Neural progenitor cell (in vitro differentiated cells): ENCODE data around the gene MAML3. TPM values are rescaled to one million over a fixed set of nuclear protein-coding genes. Genes with fewer than 3 reads are reported as not detected.

Experiments
- DNase-seq: peaks from one replicate; pipeline ENCODE4 v3.0.0-alpha.2; 2016; ENCODE audit warnings: low spot score
- H2AFZ ChIP-seq: fragments of 200-600 bp; sonication (generic); replicated peaks from 2 replicates; pipeline ENCODE4 v1.6.1; 2016; ENCODE audit warnings: antibody characterized with exemption
- H3F3A ChIP-seq: fragments of 200-600 bp; sonication (generic); 2 replicates; pipeline ENCODE4 v1.6.1; 2016; ENCODE audit warnings: antibody characterized with exemption, low read depth
- H3K27ac ChIP-seq: fragments of 200-600 bp; sonication (generic); 2 replicates; pipeline ENCODE4 v1.5.1; 2016; ENCODE audit warnings: mild to moderate bottlenecking
- H3K27me3 ChIP-seq: fragments of 200-600 bp; sonication (generic); 2 replicates; pipeline ENCODE4 v1.6.1; 2016; ENCODE audit warnings: mild to moderate bottlenecking, moderate library complexity
- H3K36me3 ChIP-seq: fragments of 200-600 bp; sonication (generic); 2 replicates; pipeline ENCODE4 v1.5.1; 2016
- H3K4me1 ChIP-seq: fragments of 200-600 bp; sonication (generic); 2 replicates; pipeline ENCODE4 v1.6.1; 2016; ENCODE audit warnings: mixed run types
- H3K4me2 ChIP-seq: fragments of 200-600 bp; sonication (generic); 2 replicates; pipeline ENCODE4 v1.6.1; 2016
- H3K4me3 ChIP-seq: fragments of 200-600 bp; sonication (generic); 2 replicates; pipeline ENCODE4 v1.5.1; 2016
- H3K79me2 ChIP-seq: fragments of 200-600 bp; sonication (generic); 2 replicates; pipeline ENCODE4 v1.6.1; 2016; ENCODE audit warnings: low read depth
- H3K9ac ChIP-seq: fragments of 200-600 bp; sonication (generic); 2 replicates; pipeline ENCODE4 v1.6.1; 2016
- H3K9me3 ChIP-seq: fragments of 200-600 bp; sonication (generic); 2 replicates; pipeline ENCODE4 v1.5.1; 2016; ENCODE audit warnings: low read depth
- H4K20me1 ChIP-seq: fragments of 200-600 bp; sonication (generic); 2 replicates; pipeline ENCODE4 v1.6.1; 2016; ENCODE audit warnings: low read depth
- H3K27ac Mint-ChIP-seq: 3 replicates; pipeline ENCODE4 v1.8.0; 2021; ENCODE audit warnings: mixed read lengths
- H3K27me3 Mint-ChIP-seq: 2 replicates; pipeline ENCODE4 v1.8.0; 2022; ENCODE audit warnings: low read depth, mild to moderate bottlenecking, inconsistent platforms, moderate library complexity, mixed read lengths; ENCODE audit not compliant: insufficient read depth
- H3K36me3 Mint-ChIP-seq: 3 replicates; pipeline ENCODE4 v1.8.0; 2021; ENCODE audit warnings: mixed read lengths
- H3K4me1 Mint-ChIP-seq: 3 replicates; pipeline ENCODE4 v1.8.0; 2021; ENCODE audit warnings: mixed read lengths
- H3K4me3 Mint-ChIP-seq: 3 replicates; pipeline ENCODE4 v1.8.0; 2021; ENCODE audit warnings: mild to moderate bottlenecking, moderate library complexity, mixed read lengths
- H3K9me3 Mint-ChIP-seq: 3 replicates; pipeline ENCODE4 v1.8.0; 2020; ENCODE audit warnings: mixed read lengths
- CTCF ChIP-seq: fragments of 200-600 bp; sonication (generic); IDR thresholded peaks from 2 replicates; pipeline ENCODE4 v1.5.1; 2017; ENCODE audit warnings: antibody characterized with exemption, mild to moderate bottlenecking
- EZH2 ChIP-seq: fragments of 200-600 bp; sonication (generic); IDR thresholded peaks from 2 replicates; pipeline ENCODE4 v1.6.1; 2017; ENCODE audit warnings: antibody characterized with exemption, mild to moderate bottlenecking, moderate library complexity
- EZH2phosphoT487 ChIP-seq: fragments of 200-600 bp; sonication (generic); IDR thresholded peaks from 2 replicates; pipeline ENCODE4 v1.6.1; 2017; ENCODE audit warnings: antibody characterized with exemption
- total RNA-seq: library from RNA; depleted of rRNA; stranded (reverse); fragments of >200 nt; gene quantifications from 2 replicates; pipeline ENCODE4 v1.2.3, GENCODE V29; 2015; ENCODE audit warnings: low replicate concordance

MAML3 gene
- total RNA-seq, 1 donor from 2014 or later, result 14.4 TPM

- Histone ChIP-seq H3F3A (peaks cover 6% of the 10 kb centered on the region), H4K20me1 (no peaks in the 10 kb centered on the region), H3K4me1 (peaks cover 25% of the 10 kb centered on the region), H3K4me2 (peak overlapping the region; percentile 69), H3K36me3 (no peaks in the 10 kb centered on the region), H3K9ac (no peak overlapping the region), H3K27me3 (no peaks in the 10 kb centered on the region), H3K4me3 (peak overlapping the region; percentile 0), H2AFZ (no peak overlapping the region), H3K79me2 (no peaks in the 10 kb centered on the region), H3K9me3 (no peaks in the 10 kb centered on the region), H3K27ac (no peak overlapping the region)
- Mint-ChIP-seq H3K27me3 (no peaks in the 10 kb centered on the region), H3K4me3 (no peak overlapping the region), H3K9me3 (no peaks in the 10 kb centered on the region), H3K27ac (peak overlapping the region; percentile 48), H3K36me3 (peaks cover 2% of the 10 kb centered on the region), H3K4me1 (peaks cover 19% of the 10 kb centered on the region)
- peak; percentile 74 for DNase-seq
- TF ChIP-seq EZH2phosphoT487 (no peak), EZH2 (no peak), CTCF (no peak)
Observed at GRCh38 chr4:139943277-139943676, 210.7 kb downstream of the MAML3 start.

- peaks cover 16% of the 10 kb centered on the region for H3K4me1 Mint-ChIP-seq
- Histone ChIP-seq H3K27me3 (no peaks in the 10 kb centered on the region), H2AFZ (no peak overlapping the region), H3K9ac (no peak overlapping the region), H3K9me3 (no peaks in the 10 kb centered on the region), H3K79me2 (no peaks in the 10 kb centered on the region), H3F3A (peaks cover 2% of the 10 kb centered on the region), H4K20me1 (no peaks in the 10 kb centered on the region), H3K27ac (no peak overlapping the region), H3K36me3 (no peaks in the 10 kb centered on the region), H3K4me1 (peaks cover 20% of the 10 kb centered on the region), H3K4me3 (no peak overlapping the region), H3K4me2 (no peak overlapping the region)
- no peaks in the 10 kb centered on the region for H3K9me3 Mint-ChIP-seq
- DNase-seq, result no peak
- H3K36me3 Mint-ChIP-seq, result peaks cover 2% of the 10 kb centered on the region
- H3K27me3 Mint-ChIP-seq, result no peaks in the 10 kb centered on the region
- H3K4me3 Mint-ChIP-seq, result no peak overlapping the region
- no peak for TF ChIP-seq EZH2phosphoT487
- no peak for TF ChIP-seq CTCF
- no peak for TF ChIP-seq EZH2
- H3K27ac Mint-ChIP-seq, result no peak overlapping the region
Observed at GRCh38 chr4:139942241-139942640, 211.7 kb downstream of the MAML3 start.

GRCh38 chr4:139940600-139940999 is 213.4 kb downstream of the MAML3 start:
- Histone ChIP-seq H3K79me2 (no peaks in the 10 kb centered on the region), H3F3A (no peaks in the 10 kb centered on the region), H2AFZ (no peak overlapping the region), H3K27ac (no peak overlapping the region), H3K27me3 (no peaks in the 10 kb centered on the region), H3K9ac (no peak overlapping the region), H3K36me3 (no peaks in the 10 kb centered on the region), H4K20me1 (no peaks in the 10 kb centered on the region), H3K4me1 (peaks cover 22% of the 10 kb centered on the region), H3K9me3 (no peaks in the 10 kb centered on the region), H3K4me3 (no peak overlapping the region), H3K4me2 (no peak overlapping the region)
- H3K4me1 Mint-ChIP-seq, result peaks cover 11% of the 10 kb centered on the region
- TF ChIP-seq CTCF, result no peak
- TF ChIP-seq EZH2, result no peak
- no peak for TF ChIP-seq EZH2phosphoT487
- H3K4me3 Mint-ChIP-seq, result no peak overlapping the region
- no peak for DNase-seq
- peaks cover 2% of the 10 kb centered on the region for H3K36me3 Mint-ChIP-seq
- H3K9me3 Mint-ChIP-seq, result no peaks in the 10 kb centered on the region
- H3K27me3 Mint-ChIP-seq, result no peaks in the 10 kb centered on the region
- no peak overlapping the region for H3K27ac Mint-ChIP-seq
